ENCODE data around the gene NBDY. TPM values are rescaled to one million over a fixed set of nuclear protein-coding genes. Genes with fewer than 3 reads are reported as not detected.

Gene NBDY
- total and polyA plus RNA-seq, 2 donors (not counting 3 experiments of a cell fraction or from before 2014, with no cell fraction given), result 33.0 to 57.3 TPM

- H3K27ac ChIP-seq (ENCODE audit: insufficient read depth, low read depth, low read length), result no peak overlapping the region
- dilution Hi-C loops (cut with MboI; ENCODE audit: extremely low pct_ligation_motif_present, low sequenced_read_pairs) (no loop called here), intact Hi-C loops (cut with micrococcal nuclease) (no loop called here)
- H4K20me1 ChIP-seq (replicated peaks; ENCODE audit: control insufficient read depth, extremely low read depth, insufficient read depth, low read length), result no peaks in the 10 kb centered on the region
- peak overlapping the region; percentile 15 for H2AFZ ChIP-seq (ENCODE audit: low read depth, low read length)
- DNase-seq (ENCODE audit: low read depth, low spot score) (peak; percentile 57), FAIRE-seq (no peak)
- no peaks in the 10 kb centered on the region for H3K9me1 ChIP-seq (replicated peaks; ENCODE audit: control insufficient read depth, extremely low read depth, insufficient read depth, low read length)
- no peak overlapping the region for H3K4me3 ChIP-seq (replicated peaks in 1 of 3; ENCODE audit: insufficient read depth in 1 of 3, low read depth in 1 of 3, low read length in 3 of 3)
- TF ChIP-seq GATA2 (IDR thresholded peaks at IDR 0.05; ENCODE audit: insufficient read depth, insufficient read length, low read depth, low read length) (peak; percentile 64), POLR2AphosphoS5 (IDR thresholded peaks at IDR 0.05; ENCODE audit: insufficient read depth, low read depth, low read length) (no peak)
- no peaks in the 10 kb centered on the region for H3K36me3 ChIP-seq (ENCODE audit: control insufficient read depth in 2 of 2, extremely low read depth in 1 of 2, insufficient read depth in 2 of 2, low read length in 2 of 2)
- no TSS peak for BruUV-seq (replicated peaks)
- POLR2A ChIA-PET, result no interaction called here
- peaks cover 12% of the 10 kb centered on the region for H3K4me1 ChIP-seq (ENCODE audit: control insufficient read depth, extremely low read depth, insufficient read depth, low read length)
- H3K79me2 ChIP-seq (ENCODE audit: control insufficient read depth, insufficient read depth, low read length), result peaks cover 2% of the 10 kb centered on the region
- no peak overlapping the region for H3K9ac ChIP-seq (replicated peaks; ENCODE audit: extremely low read depth, insufficient read depth, low read length)
- H3K27me3 ChIP-seq (ENCODE audit: control insufficient read depth in 2 of 2, insufficient read depth in 2 of 2, low read length in 2 of 2), result no peaks in the 10 kb centered on the region
- H3K9me3 ChIP-seq (replicated peaks; ENCODE audit: control insufficient read depth, insufficient read depth, low read length), result no peaks in the 10 kb centered on the region
- CTCF ChIA-PET, result no interaction called here
- H3K4me2 ChIP-seq (ENCODE audit: insufficient read depth, low read length), result peak overlapping the region; percentile 28
Measured at GRCh38 chrX:56813318-56813837, 84.3 kb downstream of the NBDY start.

DNA sequence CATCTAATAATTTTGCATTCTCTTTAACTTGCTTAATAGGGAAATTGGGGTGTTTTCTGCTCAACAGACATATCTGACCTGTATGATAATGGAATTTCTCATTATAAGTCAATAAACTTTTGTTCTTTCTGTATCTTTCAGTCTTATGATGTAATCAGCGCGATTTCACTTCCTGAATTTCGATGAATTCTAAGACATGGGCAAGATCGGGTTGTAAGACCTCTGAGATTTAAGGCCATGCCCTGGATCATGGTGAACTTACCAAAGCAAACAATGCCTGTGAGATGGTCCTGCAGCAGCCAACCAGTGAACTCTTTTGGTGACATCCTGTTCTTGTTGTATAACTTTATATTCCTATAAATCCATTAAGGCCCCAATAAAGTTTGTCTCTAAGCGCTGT lies 88.1 kb downstream of the NBDY start:
- H3K27me3 ChIP-seq (ENCODE audit: control insufficient read depth in 2 of 2, insufficient read depth in 2 of 2, low read length in 2 of 2), result no peaks in the 10 kb centered on the region
- POLR2A ChIA-PET, result no interaction called here
- no peak overlapping the region for H3K27ac ChIP-seq (ENCODE audit: insufficient read depth, low read depth, low read length)
- H3K9me1 ChIP-seq (replicated peaks; ENCODE audit: control insufficient read depth, extremely low read depth, insufficient read depth, low read length), result no peaks in the 10 kb centered on the region
- BruUV-seq (replicated peaks), result no TSS peak
- dilution Hi-C loops (cut with MboI; ENCODE audit: extremely low pct_ligation_motif_present, low sequenced_read_pairs), result no loop called here
- no peak overlapping the region for H2AFZ ChIP-seq (ENCODE audit: low read depth, low read length)
- no peaks in the 10 kb centered on the region for H3K9me3 ChIP-seq (replicated peaks; ENCODE audit: control insufficient read depth, insufficient read depth, low read length)
- intact Hi-C loops (cut with micrococcal nuclease), result no loop called here
- CTCF ChIA-PET, result no interaction called here
- H3K4me2 ChIP-seq (ENCODE audit: insufficient read depth, low read length), result no peak overlapping the region
- DNase-seq (ENCODE audit: low read depth, low spot score) (no peak), FAIRE-seq (no peak)
- peaks cover 2% of the 10 kb centered on the region for H3K79me2 ChIP-seq (ENCODE audit: control insufficient read depth, insufficient read depth, low read length)
- TF ChIP-seq, protein P1, sequence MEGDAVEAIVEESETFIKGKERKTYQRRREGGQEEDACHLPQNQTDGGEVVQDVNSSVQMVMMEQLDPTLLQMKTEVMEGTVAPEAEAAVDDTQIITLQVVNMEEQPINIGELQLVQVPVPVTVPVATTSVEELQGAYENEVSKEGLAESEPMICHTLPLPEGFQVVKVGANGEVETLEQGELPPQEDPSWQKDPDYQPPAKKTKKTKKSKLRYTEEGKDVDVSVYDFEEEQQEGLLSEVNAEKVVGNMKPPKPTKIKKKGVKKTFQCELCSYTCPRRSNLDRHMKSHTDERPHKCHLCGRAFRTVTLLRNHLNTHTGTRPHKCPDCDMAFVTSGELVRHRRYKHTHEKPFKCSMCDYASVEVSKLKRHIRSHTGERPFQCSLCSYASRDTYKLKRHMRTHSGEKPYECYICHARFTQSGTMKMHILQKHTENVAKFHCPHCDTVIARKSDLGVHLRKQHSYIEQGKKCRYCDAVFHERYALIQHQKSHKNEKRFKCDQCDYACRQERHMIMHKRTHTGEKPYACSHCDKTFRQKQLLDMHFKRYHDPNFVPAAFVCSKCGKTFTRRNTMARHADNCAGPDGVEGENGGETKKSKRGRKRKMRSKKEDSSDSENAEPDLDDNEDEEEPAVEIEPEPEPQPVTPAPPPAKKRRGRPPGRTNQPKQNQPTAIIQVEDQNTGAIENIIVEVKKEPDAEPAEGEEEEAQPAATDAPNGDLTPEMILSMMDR (IDR thresholded peaks at IDR 0.05; ENCODE audit: extremely low read depth in 1 of 2, insufficient read depth in 1 of 2, low read depth in 1 of 2, low read length in 2 of 2), result no peak
- TF ChIP-seq EZH2 (IDR thresholded peaks at IDR 0.05; ENCODE audit: borderline replicate concordance, low read depth, low read length, severe bottlenecking), result no peak
- no peak for TF ChIP-seq JUN (IDR thresholded peaks at IDR 0.05; ENCODE audit: borderline replicate concordance, insufficient read depth, insufficient read length, low read depth)
- peaks cover 12% of the 10 kb centered on the region for H3K4me1 ChIP-seq (ENCODE audit: control insufficient read depth, extremely low read depth, insufficient read depth, low read length)
- H3K9ac ChIP-seq (replicated peaks; ENCODE audit: extremely low read depth, insufficient read depth, low read length), result no peak overlapping the region
- H3K4me3 ChIP-seq (replicated peaks in 1 of 3; ENCODE audit: insufficient read depth in 1 of 3, low read depth in 1 of 3, low read length in 3 of 3), result no peak overlapping the region
- no peaks in the 10 kb centered on the region for H4K20me1 ChIP-seq (replicated peaks; ENCODE audit: control insufficient read depth, extremely low read depth, insufficient read depth, low read length)
- H3K36me3 ChIP-seq (ENCODE audit: control insufficient read depth in 2 of 2, extremely low read depth in 1 of 2, insufficient read depth in 2 of 2, low read length in 2 of 2), result no peaks in the 10 kb centered on the region
